GM20000 (cell line): Measurements from ENCODE around the gene VSIG10L.

Experiments used
- DNase-seq: peaks from one replicate; pipeline ENCODE4 v3.0.0; 2012; ENCODE audit warnings: low spot score
- TF ChIP-seq, protein P1 (sequence below): IDR thresholded peaks from 2 replicates; pipeline ENCODE4 v1.5.1; 2012; ENCODE audit warnings: mild to moderate bottlenecking, control low read depth; ENCODE audit errors: extremely low read depth, missing control alignments

VSIG10L gene

GRCh38 chr19:51292971-51293370 is 49.0 kb downstream of the VSIG10L start:
- TF ChIP-seq, protein P1, sequence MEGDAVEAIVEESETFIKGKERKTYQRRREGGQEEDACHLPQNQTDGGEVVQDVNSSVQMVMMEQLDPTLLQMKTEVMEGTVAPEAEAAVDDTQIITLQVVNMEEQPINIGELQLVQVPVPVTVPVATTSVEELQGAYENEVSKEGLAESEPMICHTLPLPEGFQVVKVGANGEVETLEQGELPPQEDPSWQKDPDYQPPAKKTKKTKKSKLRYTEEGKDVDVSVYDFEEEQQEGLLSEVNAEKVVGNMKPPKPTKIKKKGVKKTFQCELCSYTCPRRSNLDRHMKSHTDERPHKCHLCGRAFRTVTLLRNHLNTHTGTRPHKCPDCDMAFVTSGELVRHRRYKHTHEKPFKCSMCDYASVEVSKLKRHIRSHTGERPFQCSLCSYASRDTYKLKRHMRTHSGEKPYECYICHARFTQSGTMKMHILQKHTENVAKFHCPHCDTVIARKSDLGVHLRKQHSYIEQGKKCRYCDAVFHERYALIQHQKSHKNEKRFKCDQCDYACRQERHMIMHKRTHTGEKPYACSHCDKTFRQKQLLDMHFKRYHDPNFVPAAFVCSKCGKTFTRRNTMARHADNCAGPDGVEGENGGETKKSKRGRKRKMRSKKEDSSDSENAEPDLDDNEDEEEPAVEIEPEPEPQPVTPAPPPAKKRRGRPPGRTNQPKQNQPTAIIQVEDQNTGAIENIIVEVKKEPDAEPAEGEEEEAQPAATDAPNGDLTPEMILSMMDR = no peak
- DNase-seq = no peak

DNA sequence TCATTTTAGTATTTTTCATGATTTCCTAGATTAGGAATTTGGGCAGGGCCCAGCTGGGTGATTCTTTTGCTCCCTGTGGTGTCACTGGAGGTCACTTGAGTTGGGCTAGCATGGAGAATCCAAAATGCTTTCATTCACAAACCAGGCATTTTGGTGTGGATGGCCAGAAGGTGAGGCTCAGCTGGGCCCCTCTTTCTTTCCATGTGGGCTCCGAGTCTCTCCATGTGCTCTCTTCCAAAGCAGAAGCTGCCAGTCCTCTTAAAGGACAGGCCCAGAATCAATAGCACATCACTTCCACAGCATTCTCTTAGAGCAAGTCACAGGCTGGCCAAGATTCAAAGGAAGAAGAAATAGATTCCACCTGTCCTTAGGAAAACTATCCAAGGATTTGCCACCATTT is 52.3 kb downstream of the VSIG10L start:
- no peak for DNase-seq
- TF ChIP-seq, protein P1 = no peak

DNA sequence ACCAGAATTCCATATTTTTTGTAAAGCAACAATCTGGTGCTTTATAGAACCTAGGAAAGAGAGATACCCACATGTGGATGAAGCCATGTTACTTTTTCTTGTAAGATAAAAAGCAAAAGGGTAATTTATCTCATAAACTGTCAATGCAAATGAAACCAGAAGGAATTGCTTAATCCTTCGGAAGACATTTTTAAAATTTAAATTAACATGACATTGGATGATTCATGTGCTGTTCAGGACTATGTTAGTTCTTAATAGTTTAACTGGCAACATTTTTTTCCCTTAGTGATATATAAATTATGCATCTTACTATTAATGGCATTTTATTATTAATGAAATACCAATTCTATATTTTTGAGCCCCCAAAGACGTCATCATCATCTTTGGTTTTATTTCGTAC is 56.3 kb downstream of the VSIG10L start:
- no peak for DNase-seq
- TF ChIP-seq, protein P1 = no peak

DNA sequence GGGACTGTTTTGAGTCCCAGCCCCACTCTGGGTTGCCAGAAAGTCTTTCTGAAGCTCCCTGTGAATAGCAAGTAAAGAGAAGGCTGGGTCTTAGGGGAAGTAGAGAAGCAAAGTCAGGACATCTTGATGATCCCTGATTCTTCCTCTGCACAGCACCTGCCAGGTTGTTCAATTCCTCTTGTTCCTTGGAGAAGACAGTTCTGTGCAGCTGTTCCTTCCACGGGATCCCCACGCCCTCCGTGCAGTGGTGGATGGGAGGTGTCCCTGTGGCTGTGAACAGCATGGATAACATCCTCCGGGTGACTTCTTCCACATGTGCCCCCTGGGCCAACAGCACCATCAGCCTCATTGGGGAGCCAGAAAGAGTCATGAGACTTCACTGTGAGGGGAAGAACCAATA is 59.6 kb downstream of the VSIG10L start:
- TF ChIP-seq, protein P1 = no peak
- DNase-seq = no peak
